Skeletal muscle satellite cell (primary cell): ENCODE measurements around the gene CLDN7. TPM values are rescaled to one million over a fixed set of nuclear protein-coding genes. Genes with fewer than 3 reads are reported as not detected.

ENCODE experiments used
- H3K27me3 ChIP-seq: 2 replicates; pipeline ENCODE4 v1.7.0; 2013; ENCODE audit warnings: low read length; ENCODE audit not compliant: control insufficient read depth, insufficient read depth
- H3K36me3 ChIP-seq: 2 replicates; pipeline ENCODE4 v1.7.0; 2013; ENCODE audit warnings: mild to moderate bottlenecking, control low read depth, low read length; ENCODE audit not compliant: insufficient read depth
- H3K4me1 ChIP-seq: 2 replicates; pipeline ENCODE4 v1.7.0; 2013; ENCODE audit warnings: low read length; ENCODE audit not compliant: control insufficient read depth, insufficient read depth
- H3K4me2 ChIP-seq: 2 replicates; pipeline ENCODE4 v1.7.0; 2013; ENCODE audit warnings: mild to moderate bottlenecking, low read length
- H3K4me3 ChIP-seq: 2 replicates; pipeline ENCODE4 v1.7.0; 2013; ENCODE audit warnings: low read length
- H3K9ac ChIP-seq: 2 replicates; pipeline ENCODE4 v1.7.0; 2013; ENCODE audit warnings: mild to moderate bottlenecking, low read depth, low read length, moderate library complexity
- H3K9me3 ChIP-seq: replicated peaks from 2 replicates; pipeline ENCODE4 v1.7.0; 2013; ENCODE audit warnings: mild to moderate bottlenecking, control low read depth, low read length
- small RNA-seq: library from RNA; depleted of rRNA; stranded (forward); fragments of <200 nt; gene quantifications from one replicate; pipeline ENCODE3, GENCODE V24; 2012

CLDN7 gene

GRCh38 chr17:7214300-7215135 is 47.8 kb downstream of the CLDN7 start:
- Histone ChIP-seq H3K9ac (peak overlapping the region; percentile 62), H3K4me3 (peak overlapping the region; percentile 77), H3K9me3 (no peaks in the 10 kb centered on the region), H3K4me1 (peaks cover 44% of the 10 kb centered on the region), H3K36me3 (no peaks in the 10 kb centered on the region), H3K27me3 (no peaks in the 10 kb centered on the region), H3K4me2 (peak overlapping the region; percentile 88)

GRCh38 chr17:7213895-7214299 is 48.4 kb downstream of the CLDN7 start:
- H3K4me3 ChIP-seq = peak overlapping the region; percentile 77
- H3K4me1 ChIP-seq = peaks cover 38% of the 10 kb centered on the region
- H3K9me3 ChIP-seq = no peaks in the 10 kb centered on the region
- H3K4me2 ChIP-seq = peak overlapping the region; percentile 88
- peak overlapping the region; percentile 62 for H3K9ac ChIP-seq
- H3K36me3 ChIP-seq = no peaks in the 10 kb centered on the region
- no peaks in the 10 kb centered on the region for H3K27me3 ChIP-seq

GRCh38 chr17:7211491-7212273 is 50.6 kb downstream of the CLDN7 start:
- Histone ChIP-seq H3K9ac (no peak overlapping the region), H3K9me3 (no peaks in the 10 kb centered on the region), H3K4me2 (no peak overlapping the region), H3K36me3 (no peaks in the 10 kb centered on the region), H3K27me3 (no peaks in the 10 kb centered on the region), H3K4me1 (peaks cover 32% of the 10 kb centered on the region), H3K4me3 (no peak overlapping the region)

Small RNAs within 50 kb of the gene (small RNA-seq; reads per million reads assigned to genes)
- 105 reads per million, percentile 97 among the genes with 10 or more reads in this experiment for gene MIR324
- not detected for gene RF00019
